ENCODE data around the gene EPHA3. TPM values are rescaled to one million over a fixed set of nuclear protein-coding genes. Genes with fewer than 3 reads are reported as not detected.

EPHA3 gene
- total RNA-seq, 2 donors from 2014 or later: 9.4 to 11.9 TPM

DNA sequence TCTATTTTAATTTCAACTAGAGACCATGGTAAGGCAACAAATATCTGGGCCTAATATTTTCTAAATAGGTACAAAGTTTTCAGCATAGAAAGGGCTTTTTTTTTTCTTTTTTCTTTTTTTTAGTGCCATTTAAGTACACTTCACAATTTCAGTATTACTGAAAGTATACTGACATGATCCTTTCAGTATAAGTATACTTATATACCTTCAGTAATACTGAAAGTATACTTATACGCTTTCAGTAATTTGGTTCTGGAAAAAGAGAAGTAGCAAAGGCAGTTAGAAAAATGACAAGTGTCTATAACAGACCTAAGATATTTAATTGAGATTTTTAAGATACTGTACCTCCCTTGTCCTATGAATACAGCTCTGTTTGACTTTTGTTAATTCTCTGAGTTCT lies 339.2 kb downstream of the EPHA3 start:
- intact Hi-C loops (cut with DNase I): no loop called here
- TF ChIP-seq POLR2AphosphoS5 (IDR thresholded peaks at IDR 0.05) (no peak), POLR2A (IDR thresholded peaks at IDR 0.05) (no peak)
- TF ChIP-seq, protein P1, sequence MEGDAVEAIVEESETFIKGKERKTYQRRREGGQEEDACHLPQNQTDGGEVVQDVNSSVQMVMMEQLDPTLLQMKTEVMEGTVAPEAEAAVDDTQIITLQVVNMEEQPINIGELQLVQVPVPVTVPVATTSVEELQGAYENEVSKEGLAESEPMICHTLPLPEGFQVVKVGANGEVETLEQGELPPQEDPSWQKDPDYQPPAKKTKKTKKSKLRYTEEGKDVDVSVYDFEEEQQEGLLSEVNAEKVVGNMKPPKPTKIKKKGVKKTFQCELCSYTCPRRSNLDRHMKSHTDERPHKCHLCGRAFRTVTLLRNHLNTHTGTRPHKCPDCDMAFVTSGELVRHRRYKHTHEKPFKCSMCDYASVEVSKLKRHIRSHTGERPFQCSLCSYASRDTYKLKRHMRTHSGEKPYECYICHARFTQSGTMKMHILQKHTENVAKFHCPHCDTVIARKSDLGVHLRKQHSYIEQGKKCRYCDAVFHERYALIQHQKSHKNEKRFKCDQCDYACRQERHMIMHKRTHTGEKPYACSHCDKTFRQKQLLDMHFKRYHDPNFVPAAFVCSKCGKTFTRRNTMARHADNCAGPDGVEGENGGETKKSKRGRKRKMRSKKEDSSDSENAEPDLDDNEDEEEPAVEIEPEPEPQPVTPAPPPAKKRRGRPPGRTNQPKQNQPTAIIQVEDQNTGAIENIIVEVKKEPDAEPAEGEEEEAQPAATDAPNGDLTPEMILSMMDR (IDR thresholded peaks at IDR 0.05): no peak
- Histone ChIP-seq H3K4me3 (no peak overlapping the region), H3K36me3 (no peaks in the 10 kb centered on the region), H3K27me3 (replicated peaks; ENCODE audit: insufficient read depth) (no peaks in the 10 kb centered on the region), H3K4me1 (replicated peaks) (no peaks in the 10 kb centered on the region), H3K9me3 (no peaks in the 10 kb centered on the region), H3K27ac (no peak overlapping the region)
- no peak for DNase-seq (ENCODE audit: low spot score)
- WGBS: 98% methylated on average over 1 of the region's 1 CpG

GRCh38 chr3:89447243-89447642 lies 339.8 kb downstream of the EPHA3 start:
- H3K36me3 ChIP-seq: no peaks in the 10 kb centered on the region
- no peak overlapping the region for H3K4me3 ChIP-seq
- WGBS: 89% methylated on average over 1 of the region's 1 CpG
- TF ChIP-seq, protein P1 (IDR thresholded peaks at IDR 0.05): no peak
- TF ChIP-seq POLR2AphosphoS5 (IDR thresholded peaks at IDR 0.05): no peak
- no peak for TF ChIP-seq POLR2A (IDR thresholded peaks at IDR 0.05)
- no peak for DNase-seq (ENCODE audit: low spot score)
- H3K27ac ChIP-seq: no peak overlapping the region
- no peaks in the 10 kb centered on the region for H3K27me3 ChIP-seq (replicated peaks; ENCODE audit: insufficient read depth)
- no peaks in the 10 kb centered on the region for H3K4me1 ChIP-seq (replicated peaks)
- H3K9me3 ChIP-seq: no peaks in the 10 kb centered on the region
- intact Hi-C loops (cut with DNase I): no loop called here

DNA sequence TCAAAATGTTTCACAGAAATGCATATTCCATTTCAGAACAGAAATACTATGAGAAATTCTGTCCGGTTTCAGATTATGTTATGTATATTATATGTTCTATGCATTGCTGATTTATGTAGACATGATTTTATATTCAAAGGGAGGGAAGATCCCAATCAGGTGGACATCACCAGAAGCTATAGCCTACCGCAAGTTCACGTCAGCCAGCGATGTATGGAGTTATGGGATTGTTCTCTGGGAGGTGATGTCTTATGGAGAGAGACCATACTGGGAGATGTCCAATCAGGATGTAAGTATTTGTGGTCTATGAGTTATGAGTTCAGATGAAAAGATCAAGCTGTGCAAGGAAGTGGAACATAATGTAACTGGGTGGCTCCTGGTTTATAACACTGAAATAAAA lies 341.7 kb downstream of the EPHA3 start:
- Histone ChIP-seq H3K36me3 (no peaks in the 10 kb centered on the region), H3K27ac (no peak overlapping the region), H3K4me1 (replicated peaks) (no peaks in the 10 kb centered on the region), H3K27me3 (replicated peaks; ENCODE audit: insufficient read depth) (no peaks in the 10 kb centered on the region), H3K9me3 (no peaks in the 10 kb centered on the region), H3K4me3 (no peak overlapping the region)
- no peak for DNase-seq (ENCODE audit: low spot score)
- intact Hi-C loops (cut with DNase I): no loop called here
- 95% methylated on average over 4 of the region's 4 CpGs for WGBS
- TF ChIP-seq, protein P1 (IDR thresholded peaks at IDR 0.05): no peak
- TF ChIP-seq POLR2A (IDR thresholded peaks at IDR 0.05): no peak
- no peak for TF ChIP-seq POLR2AphosphoS5 (IDR thresholded peaks at IDR 0.05)

DNA sequence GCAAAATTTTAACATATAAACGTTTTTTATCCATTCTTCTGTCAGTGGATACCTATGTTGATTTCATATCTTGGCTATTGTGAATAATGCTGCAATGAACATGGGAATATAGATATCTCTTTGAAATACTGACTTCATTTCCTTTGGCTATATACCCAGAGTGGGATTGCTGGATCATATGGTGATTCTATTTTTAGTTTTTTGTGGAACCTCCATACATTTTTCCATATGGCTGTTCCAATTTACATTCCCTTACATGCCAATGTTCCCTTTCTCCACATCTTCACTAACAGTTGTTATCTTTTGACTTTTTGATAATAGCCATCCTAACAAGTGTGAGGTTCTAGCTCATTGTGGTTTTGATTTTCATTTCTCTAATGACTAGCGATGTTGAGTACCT lies 344.6 kb downstream of the EPHA3 start:
- H3K4me3 ChIP-seq: no peak overlapping the region
- H3K4me1 ChIP-seq (replicated peaks): no peaks in the 10 kb centered on the region
- H3K27ac ChIP-seq: no peak overlapping the region
- DNase-seq (ENCODE audit: low spot score): no peak
- no peaks in the 10 kb centered on the region for H3K27me3 ChIP-seq (replicated peaks; ENCODE audit: insufficient read depth)
- H3K9me3 ChIP-seq: no peaks in the 10 kb centered on the region
- H3K36me3 ChIP-seq: no peaks in the 10 kb centered on the region
- TF ChIP-seq POLR2AphosphoS5 (IDR thresholded peaks at IDR 0.05) (no peak), POLR2A (IDR thresholded peaks at IDR 0.05) (no peak)
- TF ChIP-seq, protein P1 (IDR thresholded peaks at IDR 0.05): no peak
- WGBS: 72% methylated on average over 2 of the region's 2 CpGs
- intact Hi-C loops (cut with DNase I): no loop called here

- TF ChIP-seq POLR2A (IDR thresholded peaks at IDR 0.05): no peak
- TF ChIP-seq, protein P1 (IDR thresholded peaks at IDR 0.05): no peak
- TF ChIP-seq POLR2AphosphoS5 (IDR thresholded peaks at IDR 0.05): no peak
- DNase-seq (ENCODE audit: low spot score): no peak
- H3K36me3 ChIP-seq: no peaks in the 10 kb centered on the region
- H3K27ac ChIP-seq: no peak overlapping the region
- 59% methylated on average over 2 of the region's 2 CpGs for WGBS
- H3K9me3 ChIP-seq: no peaks in the 10 kb centered on the region
- H3K27me3 ChIP-seq (replicated peaks; ENCODE audit: insufficient read depth): no peaks in the 10 kb centered on the region
- no peaks in the 10 kb centered on the region for H3K4me1 ChIP-seq (replicated peaks)
- no peak overlapping the region for H3K4me3 ChIP-seq
- intact Hi-C loops (cut with DNase I): no loop called here
Measured at GRCh38 chr3:89455240-89455639, 347.8 kb downstream of the EPHA3 start.

Data from prostate gland (tissue), 2 donors.